GM12865 (cell line): ENCODE data around the gene IL21R.
A peak's percentile ranks its signal among the peaks of the same experiment; 100 is the strongest.

Source experiments
- DNase-seq: peaks from one replicate; pipeline ENCODE4 v3.0.0; 2010; ENCODE audit warnings: low read depth
- H3K4me3 ChIP-seq: 2 replicates; pipeline ENCODE4 v1.5.1; 2011; ENCODE audit warnings: mild to moderate bottlenecking, low read depth, low read length, control low read depth
- TF ChIP-seq, protein P1 (sequence below): IDR thresholded peaks from 2 replicates; pipeline ENCODE4 v1.5.1; 2011; ENCODE audit warnings: low read length, control low read depth, low read depth, inconsistent platforms; ENCODE audit not compliant: insufficient read depth; ENCODE audit errors: missing control alignments

Gene IL21R

GRCh38 chr16:27367461-27368357, 34.3 kb upstream of the IL21R start:
- DNase-seq: peak; percentile 92
- TF ChIP-seq, protein P1, sequence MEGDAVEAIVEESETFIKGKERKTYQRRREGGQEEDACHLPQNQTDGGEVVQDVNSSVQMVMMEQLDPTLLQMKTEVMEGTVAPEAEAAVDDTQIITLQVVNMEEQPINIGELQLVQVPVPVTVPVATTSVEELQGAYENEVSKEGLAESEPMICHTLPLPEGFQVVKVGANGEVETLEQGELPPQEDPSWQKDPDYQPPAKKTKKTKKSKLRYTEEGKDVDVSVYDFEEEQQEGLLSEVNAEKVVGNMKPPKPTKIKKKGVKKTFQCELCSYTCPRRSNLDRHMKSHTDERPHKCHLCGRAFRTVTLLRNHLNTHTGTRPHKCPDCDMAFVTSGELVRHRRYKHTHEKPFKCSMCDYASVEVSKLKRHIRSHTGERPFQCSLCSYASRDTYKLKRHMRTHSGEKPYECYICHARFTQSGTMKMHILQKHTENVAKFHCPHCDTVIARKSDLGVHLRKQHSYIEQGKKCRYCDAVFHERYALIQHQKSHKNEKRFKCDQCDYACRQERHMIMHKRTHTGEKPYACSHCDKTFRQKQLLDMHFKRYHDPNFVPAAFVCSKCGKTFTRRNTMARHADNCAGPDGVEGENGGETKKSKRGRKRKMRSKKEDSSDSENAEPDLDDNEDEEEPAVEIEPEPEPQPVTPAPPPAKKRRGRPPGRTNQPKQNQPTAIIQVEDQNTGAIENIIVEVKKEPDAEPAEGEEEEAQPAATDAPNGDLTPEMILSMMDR: peak; percentile 88
- H3K4me3 ChIP-seq: peak overlapping the region; percentile 46

GRCh38 chr16:27368358-27368722, 33.6 kb upstream of the IL21R start:
- no peak for DNase-seq
- no peak overlapping the region for H3K4me3 ChIP-seq
- TF ChIP-seq, protein P1: no peak

- no peak for DNase-seq
- H3K4me3 ChIP-seq: no peak overlapping the region
- TF ChIP-seq, protein P1: no peak
Observed at GRCh38 chr16:27369806-27370205, 32.2 kb upstream of the IL21R start.

DNA sequence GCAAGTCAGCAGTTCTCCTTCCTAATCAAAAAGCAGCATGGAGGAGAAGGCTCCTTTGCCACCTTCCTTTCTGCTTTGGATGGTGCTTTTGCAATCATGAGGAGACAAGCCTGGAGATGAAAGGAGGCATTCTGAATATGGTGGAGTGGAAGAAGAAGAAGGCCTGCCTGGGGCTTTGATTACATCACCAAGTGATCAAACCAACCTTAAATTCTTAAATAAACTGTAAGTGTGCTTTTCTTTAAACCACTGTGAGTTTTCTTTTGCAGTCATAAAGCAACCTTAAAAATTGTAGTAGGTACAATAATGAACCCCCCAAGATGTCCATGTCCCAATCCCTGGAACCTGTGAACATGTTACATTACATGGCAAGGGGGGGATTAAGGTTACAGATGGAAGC, 31.7 kb upstream of the IL21R start:
- no peak overlapping the region for H3K4me3 ChIP-seq
- TF ChIP-seq, protein P1: no peak
- DNase-seq: no peak

DNA sequence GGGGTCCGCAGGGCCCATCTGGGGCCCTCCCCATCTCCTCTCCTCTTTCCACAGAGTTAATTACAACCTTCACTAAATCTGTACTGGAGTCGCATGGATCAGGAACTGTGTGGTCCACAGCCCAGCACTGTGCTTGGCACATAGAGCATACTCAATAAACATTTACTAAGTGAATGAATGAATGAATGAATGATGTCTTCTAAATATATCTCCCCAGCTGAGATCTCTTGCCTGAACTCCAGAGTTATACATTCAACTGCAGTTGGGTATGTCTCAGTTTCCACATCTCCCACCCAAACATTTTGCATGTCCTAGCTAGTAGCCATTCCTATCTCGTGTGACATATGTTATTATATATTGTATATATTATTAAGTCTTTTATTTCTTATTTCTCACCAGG, 28.7 kb upstream of the IL21R start:
- no peak for DNase-seq
- H3K4me3 ChIP-seq: no peak overlapping the region
- TF ChIP-seq, protein P1: no peak

GRCh38 chr16:27374221-27374803, 27.7 kb upstream of the IL21R start:
- H3K4me3 ChIP-seq: peak overlapping the region; percentile 60
- peak; percentile 75 for DNase-seq
- TF ChIP-seq, protein P1: no peak
